Upper lobe of left lung (tissue), 6 donors: ENCODE data around the gene RELCH. TPM values are rescaled to one million over a fixed set of nuclear protein-coding genes. Genes with fewer than 3 reads are reported as not detected.

Experiments
- ATAC-seq, 2 donors: fragments of 200-7000 bp; cut with Tn5 transposase; one replicate each; pipeline ENCODE4 v1.9.1; 2022; ENCODE audit warnings: mild to moderate bottlenecking in 2 of 2, moderate library complexity in 2 of 2; ENCODE audit not compliant: low FRiP score in 2 of 2
- DNase-seq, 2 donors: peaks; one replicate each; pipeline ENCODE4 v3.0.0-alpha.2; 2019 to 2020
- H3K27ac ChIP-seq, 4 donors: fragments of 200-600 bp; sonication (generic); one replicate each; pipeline ENCODE4 v1.5.1; 2016 to 2019
- H3K27me3 ChIP-seq, 4 donors: fragments of 200-600 bp; sonication (generic); one replicate each; pipeline ENCODE4 v1.5.1; 2017 to 2019
- H3K36me3 ChIP-seq, 4 donors: fragments of 200-600 bp; sonication (generic); one replicate each; pipeline ENCODE4 v1.5.1; 2016 to 2019
- H3K4me1 ChIP-seq, 4 donors: fragments of 200-600 bp; sonication (generic); one replicate each; pipeline ENCODE4 v1.5.1; 2018 to 2019
- H3K4me3 ChIP-seq, 4 donors: fragments of 200-600 bp; sonication (generic); one replicate each; pipeline ENCODE4 v1.5.1; 2017 to 2019; ENCODE audit warnings: mild to moderate bottlenecking in 2 of 4, moderate library complexity in 1 of 4
- H3K9me3 ChIP-seq, 4 donors: fragments of 200-600 bp; sonication (generic); one replicate each; pipeline ENCODE4 v1.5.1; 2018 to 2019
- EP300 ChIP-seq, 4 donors: sonication (generic); formaldehyde crosslinking; IDR thresholded peaks; one replicate each; pipeline ENCODE4 v1.5.1; 2017; ENCODE audit warnings: antibody characterized with exemption in 4 of 4, control low read depth in 2 of 4
- POLR2A ChIP-seq, 4 donors: fragments of 450-650 bp; IDR thresholded peaks; one replicate each; pipeline ENCODE4 v1.5.1; 2016 to 2017; ENCODE audit warnings: antibody characterized with exemption in 4 of 4, mild to moderate bottlenecking in 2 of 4
- POLR2AphosphoS5 ChIP-seq, 2 donors: sonication (generic); formaldehyde crosslinking; IDR thresholded peaks; one replicate each; pipeline ENCODE4 v1.5.1; 2017; ENCODE audit warnings: antibody characterized with exemption in 2 of 2
- WGBS, 2 donors: methylation state at CpG; one replicate each; pipeline ENCODE4 v1.1.5; 2017 to 2018; 5-methylcytosine and 5-hydroxymethylcytosine counted together
- total RNA-seq, 6 donors: library from RNA; depleted of rRNA in 4 of 6; stranded (reverse); fragments of >200 nt in 4 of 6; gene quantifications; one replicate each; pipeline versions ENCODE4 v1.1.0 to v1.2.1, GENCODE V29; 2016 to 2021
- TF ChIP-seq, protein P1 (sequence below), 6 experiments: fragments of 450-650 bp in 4 of 6; fragments of 200-600 bp in 2 of 6; sonication (generic) in 2 of 6; IDR thresholded peaks; one replicate each; pipeline ENCODE4 v1.5.1; 2016 to 2019; ENCODE audit warnings: antibody characterized with exemption in 6 of 6
- donor health status: DM: no; HTN: no; CAD: no; lungs with moderate emphysema.
- donor health status: DM: no; HTN: yes; CAD: no; lungs with severe emphysema.

RELCH gene, protein sequence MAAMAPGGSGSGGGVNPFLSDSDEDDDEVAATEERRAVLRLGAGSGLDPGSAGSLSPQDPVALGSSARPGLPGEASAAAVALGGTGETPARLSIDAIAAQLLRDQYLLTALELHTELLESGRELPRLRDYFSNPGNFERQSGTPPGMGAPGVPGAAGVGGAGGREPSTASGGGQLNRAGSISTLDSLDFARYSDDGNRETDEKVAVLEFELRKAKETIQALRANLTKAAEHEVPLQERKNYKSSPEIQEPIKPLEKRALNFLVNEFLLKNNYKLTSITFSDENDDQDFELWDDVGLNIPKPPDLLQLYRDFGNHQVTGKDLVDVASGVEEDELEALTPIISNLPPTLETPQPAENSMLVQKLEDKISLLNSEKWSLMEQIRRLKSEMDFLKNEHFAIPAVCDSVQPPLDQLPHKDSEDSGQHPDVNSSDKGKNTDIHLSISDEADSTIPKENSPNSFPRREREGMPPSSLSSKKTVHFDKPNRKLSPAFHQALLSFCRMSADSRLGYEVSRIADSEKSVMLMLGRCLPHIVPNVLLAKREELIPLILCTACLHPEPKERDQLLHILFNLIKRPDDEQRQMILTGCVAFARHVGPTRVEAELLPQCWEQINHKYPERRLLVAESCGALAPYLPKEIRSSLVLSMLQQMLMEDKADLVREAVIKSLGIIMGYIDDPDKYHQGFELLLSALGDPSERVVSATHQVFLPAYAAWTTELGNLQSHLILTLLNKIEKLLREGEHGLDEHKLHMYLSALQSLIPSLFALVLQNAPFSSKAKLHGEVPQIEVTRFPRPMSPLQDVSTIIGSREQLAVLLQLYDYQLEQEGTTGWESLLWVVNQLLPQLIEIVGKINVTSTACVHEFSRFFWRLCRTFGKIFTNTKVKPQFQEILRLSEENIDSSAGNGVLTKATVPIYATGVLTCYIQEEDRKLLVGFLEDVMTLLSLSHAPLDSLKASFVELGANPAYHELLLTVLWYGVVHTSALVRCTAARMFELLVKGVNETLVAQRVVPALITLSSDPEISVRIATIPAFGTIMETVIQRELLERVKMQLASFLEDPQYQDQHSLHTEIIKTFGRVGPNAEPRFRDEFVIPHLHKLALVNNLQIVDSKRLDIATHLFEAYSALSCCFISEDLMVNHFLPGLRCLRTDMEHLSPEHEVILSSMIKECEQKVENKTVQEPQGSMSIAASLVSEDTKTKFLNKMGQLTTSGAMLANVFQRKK
- total RNA-seq: 10 to 100 TPM; 27.8 to 66.7 (median 35.8) TPM

DNA sequence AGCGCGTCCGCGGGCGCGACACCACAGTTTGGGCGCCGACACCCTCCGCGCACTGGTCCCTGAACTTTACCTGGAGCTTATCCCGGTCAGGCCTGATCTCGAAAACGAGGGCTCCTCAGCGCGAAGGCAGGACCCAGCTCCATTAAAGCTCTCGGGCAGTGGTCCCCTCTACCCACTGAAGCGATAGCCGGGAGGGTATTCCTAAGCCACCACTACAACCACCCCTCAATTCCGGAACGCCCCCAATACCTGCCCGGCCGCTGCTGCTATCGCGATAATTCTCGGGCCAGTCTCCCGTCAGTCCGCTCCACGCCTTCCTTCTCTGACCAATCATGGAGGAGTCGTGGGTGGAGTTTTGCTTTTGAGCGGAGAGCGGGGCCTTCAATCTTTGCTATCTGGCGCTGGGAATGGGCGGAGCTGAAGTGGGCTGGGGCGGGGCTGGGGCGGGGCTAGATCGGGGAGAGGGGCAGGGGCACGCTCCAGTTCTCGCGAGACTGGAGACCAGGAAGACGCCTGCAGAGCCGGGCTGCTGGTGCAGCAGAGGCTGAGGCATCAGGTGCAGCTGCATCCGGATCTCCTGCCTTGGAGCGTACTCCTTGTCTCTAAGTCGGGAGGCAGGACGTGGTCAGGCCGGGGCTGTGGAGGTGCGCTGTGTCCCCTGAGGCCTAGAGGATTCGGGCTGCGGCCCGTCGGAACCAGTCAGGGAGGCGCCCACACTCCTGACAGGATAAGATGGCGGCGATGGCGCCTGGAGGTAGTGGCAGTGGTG lies at the start of gene RELCH, which contains the start of gene PIGN:
Gene RELCH (plus strand): TSS at position 482 of the 769 bp plus-strand sequence. CDS start 251 bp downstream, at position 733.
Gene PIGN (minus strand): TSS at position 283 of the 769 bp plus-strand sequence. CDS start 25,703 bp downstream, outside the sequence.
- DNase-seq (peak; percentile 92 to 98), ATAC-seq (peak; percentile 99)
- Histone ChIP-seq H3K27ac (peak within 1 kb of the TSS; percentile 86 to 91 (median 86)), H3K36me3 (no peaks in the 10 kb centered on the region), H3K4me3 (peak within 1 kb of the TSS; percentile 86 to 100 (median 98)), H3K9me3 (no peaks in the 10 kb centered on the region), H3K27me3 (no peaks in the 10 kb centered on the region), H3K4me1 (peaks cover 24 to 49% (median 34%) of the 10 kb centered on the region in 4 donors)
- WGBS, 2 donors: 0% methylated on average over 17 to 36 of the region's 55 CpGs
- TF ChIP-seq EP300 (IDR thresholded peaks at IDR 0.05): no peak
- TF ChIP-seq POLR2AphosphoS5 (IDR thresholded peaks at IDR 0.05): peak; percentile 85 to 94
- TF ChIP-seq, protein P1, sequence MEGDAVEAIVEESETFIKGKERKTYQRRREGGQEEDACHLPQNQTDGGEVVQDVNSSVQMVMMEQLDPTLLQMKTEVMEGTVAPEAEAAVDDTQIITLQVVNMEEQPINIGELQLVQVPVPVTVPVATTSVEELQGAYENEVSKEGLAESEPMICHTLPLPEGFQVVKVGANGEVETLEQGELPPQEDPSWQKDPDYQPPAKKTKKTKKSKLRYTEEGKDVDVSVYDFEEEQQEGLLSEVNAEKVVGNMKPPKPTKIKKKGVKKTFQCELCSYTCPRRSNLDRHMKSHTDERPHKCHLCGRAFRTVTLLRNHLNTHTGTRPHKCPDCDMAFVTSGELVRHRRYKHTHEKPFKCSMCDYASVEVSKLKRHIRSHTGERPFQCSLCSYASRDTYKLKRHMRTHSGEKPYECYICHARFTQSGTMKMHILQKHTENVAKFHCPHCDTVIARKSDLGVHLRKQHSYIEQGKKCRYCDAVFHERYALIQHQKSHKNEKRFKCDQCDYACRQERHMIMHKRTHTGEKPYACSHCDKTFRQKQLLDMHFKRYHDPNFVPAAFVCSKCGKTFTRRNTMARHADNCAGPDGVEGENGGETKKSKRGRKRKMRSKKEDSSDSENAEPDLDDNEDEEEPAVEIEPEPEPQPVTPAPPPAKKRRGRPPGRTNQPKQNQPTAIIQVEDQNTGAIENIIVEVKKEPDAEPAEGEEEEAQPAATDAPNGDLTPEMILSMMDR (IDR thresholded peaks at IDR 0.05): peak in 1 of 6 experiments; percentile 19
- peak in 3 of 4 donors; percentile 75 to 92 (median 90) for TF ChIP-seq POLR2A (IDR thresholded peaks at IDR 0.05)

DNA sequence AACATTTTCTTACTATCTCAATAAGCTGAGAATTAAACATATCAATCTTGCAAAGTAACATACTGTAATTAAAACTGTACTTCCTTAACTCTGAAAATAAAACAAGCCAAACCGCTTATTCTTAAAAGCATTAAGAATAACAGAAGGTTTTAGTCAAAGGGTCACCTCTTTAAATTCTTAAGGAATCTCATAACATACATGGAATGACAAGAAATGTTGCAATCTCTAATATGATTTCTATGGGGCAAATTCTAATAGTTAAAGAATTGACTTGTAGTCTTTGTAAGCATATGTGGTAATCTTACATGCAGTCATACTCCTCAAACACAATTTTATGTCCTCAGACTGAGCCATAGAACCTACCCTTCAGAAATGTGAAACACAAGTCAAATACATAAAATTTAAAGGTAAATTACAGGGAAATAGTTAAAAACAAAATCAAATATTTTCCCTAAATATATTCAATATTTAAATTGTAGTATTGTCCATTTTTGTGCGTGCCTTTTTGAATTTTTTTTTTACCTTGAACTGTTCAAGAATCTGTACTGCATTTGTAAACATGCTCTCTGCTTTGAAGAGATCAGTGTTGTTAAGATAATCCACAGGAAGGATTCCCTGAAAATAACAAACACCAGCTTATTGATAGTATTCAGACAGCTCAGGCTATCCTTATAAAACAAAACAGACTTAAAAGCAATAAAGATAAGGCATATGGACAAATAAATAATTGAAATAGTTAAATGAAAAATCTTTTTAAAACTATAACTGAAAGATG lies 48.4 kb upstream of the RELCH start:
- TF ChIP-seq POLR2A (IDR thresholded peaks at IDR 0.05) (no peak), EP300 (IDR thresholded peaks at IDR 0.05) (no peak), POLR2AphosphoS5 (IDR thresholded peaks at IDR 0.05) (no peak)
- TF ChIP-seq, protein P1 (IDR thresholded peaks at IDR 0.05): no peak
- H3K27me3 ChIP-seq: no peaks in the 10 kb centered on the region
- DNase-seq: no peak
- H3K36me3 ChIP-seq: peaks cover 0 to 18% (median 2%) of the 10 kb centered on the region in 4 donors
- H3K4me1 ChIP-seq: no peaks in the 10 kb centered on the region
- no peaks in the 10 kb centered on the region for H3K9me3 ChIP-seq
- H3K27ac ChIP-seq: no peak overlapping the region
- ATAC-seq: no peak
- WGBS, 2 donors: 43 to 69% methylated on average over 2 of the region's 2 CpGs
- H3K4me3 ChIP-seq: no peak overlapping the region

DNA sequence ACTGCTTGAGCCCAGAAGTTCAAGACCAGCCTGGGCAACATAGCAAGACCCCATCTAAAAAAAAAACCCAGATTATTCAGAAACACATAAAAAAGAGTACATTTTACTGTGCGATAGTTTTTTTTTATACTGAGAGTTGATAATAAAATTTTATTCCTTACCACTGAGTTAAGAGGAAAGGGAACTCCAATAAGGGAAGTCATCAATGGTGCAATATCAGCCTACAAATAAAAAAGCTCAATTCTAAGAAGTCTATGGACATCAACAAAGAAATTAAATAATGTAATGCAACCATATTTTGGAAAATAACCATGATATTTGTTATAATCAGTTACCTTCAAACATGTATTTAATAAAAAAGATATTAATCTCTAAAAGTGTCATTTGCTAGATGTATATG lies 46.8 kb upstream of the RELCH start:
- 0 to 90% methylated on average over 1 of the region's 1 CpG for WGBS, 2 donors
- H3K9me3 ChIP-seq: no peaks in the 10 kb centered on the region
- no peaks in the 10 kb centered on the region for H3K4me1 ChIP-seq
- DNase-seq (no peak), ATAC-seq (no peak)
- H3K4me3 ChIP-seq: no peak overlapping the region
- H3K36me3 ChIP-seq: peaks cover 0 to 26% (median 2%) of the 10 kb centered on the region in 4 donors
- no peak overlapping the region for H3K27ac ChIP-seq
- no peaks in the 10 kb centered on the region for H3K27me3 ChIP-seq
- TF ChIP-seq, protein P1 (IDR thresholded peaks at IDR 0.05): no peak
- TF ChIP-seq POLR2AphosphoS5 (IDR thresholded peaks at IDR 0.05): no peak
- no peak for TF ChIP-seq POLR2A (IDR thresholded peaks at IDR 0.05)
- no peak for TF ChIP-seq EP300 (IDR thresholded peaks at IDR 0.05)
